GM10248 (cell line): Measurements from ENCODE around the gene EEFSEC.

Experiments
- CTCF ChIA-PET: fragments of 300-600 bp; sonication (Branson Sonifier 250); formaldehyde crosslinking; extraction: SDS; loops from one replicate; lab custom pipeline; 2021; ENCODE audit warnings: antibody characterized with exemption; lab: Yijun Ruan, JAX
- POLR2A ChIA-PET: fragments of 350-650 bp; sonication (Branson Sonifier 250); formaldehyde crosslinking; extraction: SDS; loops from one replicate; lab custom pipeline; 2020; ENCODE audit warnings: antibody characterized with exemption; lab: Yijun Ruan, JAX
- DNase-seq: peaks from one replicate; pipeline ENCODE4 v3.0.0; 2012; ENCODE audit errors: extremely low spot score
- TF ChIP-seq, protein P1 (sequence below): IDR thresholded peaks from 2 replicates; pipeline ENCODE4 v1.5.1; 2012; ENCODE audit warnings: mild to moderate bottlenecking, low read depth; ENCODE audit errors: extremely low read depth, missing control alignments, control extremely low read depth

EEFSEC gene

DNA sequence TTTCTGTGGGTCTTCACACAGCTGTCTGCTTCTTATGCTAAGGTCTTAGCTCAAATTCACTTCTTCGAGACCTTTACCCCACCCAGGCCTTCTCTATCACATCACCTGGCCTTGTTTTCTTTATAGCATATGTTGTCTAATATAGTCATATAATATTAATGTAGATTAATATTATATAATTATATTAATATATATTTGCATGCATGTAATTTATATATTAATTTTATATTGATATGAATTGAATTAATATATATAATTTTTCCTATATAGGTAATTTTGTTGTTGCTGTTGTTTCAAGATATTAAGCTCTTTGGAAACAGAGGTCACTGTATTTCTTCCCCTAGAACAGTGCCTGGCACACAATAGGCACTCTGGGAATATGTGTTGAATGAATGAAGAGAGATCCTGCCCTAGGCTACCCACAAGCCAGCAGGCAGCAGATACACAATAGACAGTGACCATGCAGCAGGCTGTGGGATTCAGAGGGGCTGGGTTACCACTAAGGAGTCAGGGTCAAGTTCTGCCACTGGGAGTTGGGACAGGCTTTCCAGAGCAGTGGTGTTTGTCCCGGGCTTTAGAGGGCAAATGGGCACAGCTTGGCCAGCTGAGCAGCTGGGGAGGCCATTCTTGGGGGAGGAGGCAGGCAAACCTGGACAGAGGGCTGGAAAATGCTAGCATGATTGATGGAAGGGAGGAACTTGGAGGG, 187.1 kb downstream of the EEFSEC start:
- ChIA-PET CTCF (no interaction called here), POLR2A (no interaction called here)
- TF ChIP-seq, protein P1, sequence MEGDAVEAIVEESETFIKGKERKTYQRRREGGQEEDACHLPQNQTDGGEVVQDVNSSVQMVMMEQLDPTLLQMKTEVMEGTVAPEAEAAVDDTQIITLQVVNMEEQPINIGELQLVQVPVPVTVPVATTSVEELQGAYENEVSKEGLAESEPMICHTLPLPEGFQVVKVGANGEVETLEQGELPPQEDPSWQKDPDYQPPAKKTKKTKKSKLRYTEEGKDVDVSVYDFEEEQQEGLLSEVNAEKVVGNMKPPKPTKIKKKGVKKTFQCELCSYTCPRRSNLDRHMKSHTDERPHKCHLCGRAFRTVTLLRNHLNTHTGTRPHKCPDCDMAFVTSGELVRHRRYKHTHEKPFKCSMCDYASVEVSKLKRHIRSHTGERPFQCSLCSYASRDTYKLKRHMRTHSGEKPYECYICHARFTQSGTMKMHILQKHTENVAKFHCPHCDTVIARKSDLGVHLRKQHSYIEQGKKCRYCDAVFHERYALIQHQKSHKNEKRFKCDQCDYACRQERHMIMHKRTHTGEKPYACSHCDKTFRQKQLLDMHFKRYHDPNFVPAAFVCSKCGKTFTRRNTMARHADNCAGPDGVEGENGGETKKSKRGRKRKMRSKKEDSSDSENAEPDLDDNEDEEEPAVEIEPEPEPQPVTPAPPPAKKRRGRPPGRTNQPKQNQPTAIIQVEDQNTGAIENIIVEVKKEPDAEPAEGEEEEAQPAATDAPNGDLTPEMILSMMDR, result no peak
- DNase-seq, result no peak

DNA sequence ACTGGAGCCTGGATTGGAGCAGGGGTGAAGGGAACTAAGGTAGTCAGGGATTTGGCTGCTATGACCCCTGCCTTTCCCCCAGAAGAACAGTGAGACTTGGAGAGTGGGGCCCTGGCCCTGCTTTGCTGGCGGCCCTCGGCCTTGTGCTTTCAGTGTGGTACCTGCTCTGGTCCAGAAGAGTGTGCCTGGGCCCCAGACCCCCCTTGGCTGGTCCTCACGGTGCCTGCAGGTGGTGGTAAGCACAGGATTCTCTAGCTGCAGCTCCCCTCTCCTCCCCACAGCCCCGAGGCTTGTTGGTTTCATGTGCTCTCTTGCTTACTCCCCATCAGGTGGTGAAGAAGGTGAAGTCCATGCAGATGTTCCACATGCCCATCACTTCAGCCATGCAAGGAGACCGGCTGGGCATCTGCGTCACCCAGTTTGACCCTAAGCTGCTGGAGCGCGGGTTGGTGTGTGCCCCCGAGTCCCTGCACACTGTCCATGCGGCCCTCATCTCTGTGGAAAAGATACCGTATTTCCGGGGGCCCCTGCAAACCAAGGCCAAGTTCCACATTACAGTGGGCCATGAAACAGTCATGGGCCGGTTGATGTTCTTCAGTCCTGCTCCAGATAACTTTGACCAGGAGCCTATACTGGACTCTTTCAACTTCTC, 187.7 kb downstream of the EEFSEC start:
- CTCF ChIA-PET, result no interaction called here
- DNase-seq, result no peak
- TF ChIP-seq, protein P1, result no peak
- POLR2A ChIA-PET, result no interaction called here

- TF ChIP-seq, protein P1, result no peak
- DNase-seq, result no peak
- POLR2A ChIA-PET, result no interaction called here
- CTCF ChIA-PET, result no interaction called here
These were observed 188.5 kb downstream of the EEFSEC start for GRCh38 chr3:128341659-128342395.

- CTCF ChIA-PET, result no interaction called here
- POLR2A ChIA-PET, result no interaction called here
- TF ChIP-seq, protein P1, result no peak
- DNase-seq, result no peak
These were observed 189.5 kb downstream of the EEFSEC start for GRCh38 chr3:128342701-128343180.

DNA sequence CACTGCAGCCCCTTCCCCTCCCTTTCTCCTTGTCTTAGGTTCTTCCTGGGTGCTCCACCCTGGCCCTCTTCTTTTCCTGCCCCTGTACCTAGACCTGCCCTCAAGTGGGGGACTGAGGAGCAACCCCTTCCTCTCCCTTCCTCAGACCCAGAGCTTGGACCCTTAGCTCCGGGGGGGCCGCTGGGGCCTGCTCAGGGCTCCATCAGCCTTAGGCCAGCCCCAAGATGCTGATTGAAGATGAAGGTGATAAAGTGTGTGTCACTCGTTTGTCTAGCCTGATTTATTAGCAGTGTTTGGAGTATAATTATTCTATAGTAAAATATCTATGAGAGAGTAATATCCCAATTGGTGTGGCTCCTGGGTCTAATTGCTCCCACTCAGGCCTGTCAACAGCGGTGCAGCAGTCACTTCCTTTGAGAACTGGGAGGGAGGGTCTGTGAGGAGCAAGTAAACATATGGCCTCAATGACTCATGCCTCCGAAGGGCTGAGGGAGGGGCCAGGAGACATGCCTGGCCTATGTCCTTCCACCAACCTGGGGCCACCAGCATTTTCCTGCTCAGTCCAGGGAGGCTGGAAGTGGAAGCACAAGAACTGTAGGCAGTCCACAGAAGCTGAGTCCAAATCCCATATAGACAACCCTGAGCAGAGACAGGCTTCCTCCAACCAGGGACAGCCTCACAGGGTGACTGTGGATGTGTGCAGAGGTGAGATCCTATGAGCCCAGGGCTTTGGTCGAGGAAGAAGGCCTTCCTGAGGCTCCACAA, 190.2 kb downstream of the EEFSEC start:
- DNase-seq, result no peak

More for the DNA sequence above, 190.2 kb downstream of the EEFSEC start:
- TF ChIP-seq, protein P1, result no peak
- CTCF ChIA-PET, result interaction anchor here (1.6 to 1.9 kb wide), 2 partner anchors 8 to 11 kb away, joined by 5 to 6 read pairs; no protein-coding TSS in a partner anchor
- POLR2A ChIA-PET, result no interaction called here
